Measurements from ENCODE around the gene NEGR1. TPM values are rescaled to one million over a fixed set of nuclear protein-coding genes. Genes with fewer than 3 reads are reported as not detected.

The NEGR1 gene
- total RNA-seq, 4 donors from 2014 or later, result 7.0 to 10.0 (median 8.1) TPM

GRCh38 chr1:71592646-71593274, 689.6 kb downstream of the NEGR1 start:
- intact Hi-C loops (cut with DNase I; ENCODE audit: low total_unique reads), result no loop called here
- H3K27me3 ChIP-seq, result no peaks in the 10 kb centered on the region
- H3K4me1 ChIP-seq, result peaks cover 0 to 7% (median 2%) of the 10 kb centered on the region in 4 donors
- H3K9me3 ChIP-seq, result no peaks in the 10 kb centered on the region
- H3K27ac ChIP-seq, result no peak overlapping the region
- in situ Hi-C loops (cut with MboI; ENCODE audit: low pct_ligation_motif_present in 1 of 4, low pct_unique_long_range_greater_than_20kb in 1 of 4, low sequenced_read_pairs in 3 of 4), result loop anchor here in 2 of 4 donors (25.0 kb wide), 1 partner anchor 445 kb away; no protein-coding TSS in a partner anchor
- TF ChIP-seq EP300 (IDR thresholded peaks at IDR 0.05; ENCODE audit: low read depth) (no peak), POLR2A (IDR thresholded peaks at IDR 0.05) (no peak), POLR2AphosphoS5 (IDR thresholded peaks at IDR 0.05) (no peak), CTCF (IDR thresholded peaks at IDR 0.05) (no peak)
- WGBS, 2 donors (ENCODE audit: low coverage in 1 of 2), result 69 to 70% methylated on average over 9 of the region's 9 CpGs
- no peak for DNase-seq
- H3K36me3 ChIP-seq, result no peaks in the 10 kb centered on the region
- no peak overlapping the region for H3K4me3 ChIP-seq

GRCh38 chr1:71589005-71589404, 693.3 kb downstream of the NEGR1 start:
- H3K27ac ChIP-seq, result no peak overlapping the region
- no peak overlapping the region for H3K4me3 ChIP-seq
- TF ChIP-seq EP300 (IDR thresholded peaks at IDR 0.05; ENCODE audit: low read depth) (no peak), POLR2A (IDR thresholded peaks at IDR 0.05) (no peak), CTCF (IDR thresholded peaks at IDR 0.05) (no peak), POLR2AphosphoS5 (IDR thresholded peaks at IDR 0.05) (no peak)
- in situ Hi-C loops (cut with MboI; ENCODE audit: low pct_ligation_motif_present in 1 of 4, low pct_unique_long_range_greater_than_20kb in 1 of 4, low sequenced_read_pairs in 3 of 4), result loop anchor here in 3 of 4 donors (10.0 to 25.0 kb wide), 2 partner anchors 446 to 448 kb away; no protein-coding TSS in a partner anchor
- no peaks in the 10 kb centered on the region for H3K9me3 ChIP-seq
- no peaks in the 10 kb centered on the region for H3K36me3 ChIP-seq
- peaks cover 0 to 9% (median 2%) of the 10 kb centered on the region in 4 donors for H3K4me1 ChIP-seq
- intact Hi-C loops (cut with DNase I; ENCODE audit: low total_unique reads), result no loop called here
- 54% methylated on average over 2 of the region's 2 CpGs; no CpG with 5 or more reads in 1 of the 2 donors for WGBS, 2 donors (ENCODE audit: low coverage in 1 of 2)
- DNase-seq, result no peak
- H3K27me3 ChIP-seq, result no peaks in the 10 kb centered on the region

- Histone ChIP-seq H3K4me3 (no peak overlapping the region), H3K4me1 (peaks cover 0 to 9% (median 2%) of the 10 kb centered on the region in 4 donors), H3K27ac (no peak overlapping the region), H3K36me3 (no peaks in the 10 kb centered on the region), H3K9me3 (no peaks in the 10 kb centered on the region), H3K27me3 (no peaks in the 10 kb centered on the region)
- WGBS, 2 donors (ENCODE audit: low coverage in 1 of 2), result 39 to 44% methylated on average over 3 of the region's 3 CpGs
- intact Hi-C loops (cut with DNase I; ENCODE audit: low total_unique reads), result no loop called here
- in situ Hi-C loops (cut with MboI; ENCODE audit: low pct_ligation_motif_present in 1 of 4, low pct_unique_long_range_greater_than_20kb in 1 of 4, low sequenced_read_pairs in 3 of 4), result loop anchor here in 3 of 4 donors (10.0 to 25.0 kb wide), 2 partner anchors 447 to 449 kb away; no protein-coding TSS in a partner anchor
- TF ChIP-seq CTCF (IDR thresholded peaks at IDR 0.05), result peak; percentile 34 to 46 (median 41)
- TF ChIP-seq POLR2A (IDR thresholded peaks at IDR 0.05), result no peak
- no peak for DNase-seq
Observed at GRCh38 chr1:71587961-71588360, 694.4 kb downstream of the NEGR1 start.

GRCh38 chr1:71586030-71586429, 696.3 kb downstream of the NEGR1 start:
- intact Hi-C loops (cut with DNase I; ENCODE audit: low total_unique reads), result no loop called here
- 48 to 60% methylated on average over 3 of the region's 3 CpGs for WGBS, 2 donors (ENCODE audit: low coverage in 1 of 2)
- H3K9me3 ChIP-seq, result no peaks in the 10 kb centered on the region
- TF ChIP-seq EP300 (IDR thresholded peaks at IDR 0.05; ENCODE audit: low read depth) (no peak), POLR2A (IDR thresholded peaks at IDR 0.05) (no peak), CTCF (IDR thresholded peaks at IDR 0.05) (no peak)
- no peak overlapping the region for H3K27ac ChIP-seq
- in situ Hi-C loops (cut with MboI; ENCODE audit: low pct_ligation_motif_present in 1 of 4, low pct_unique_long_range_greater_than_20kb in 1 of 4, low sequenced_read_pairs in 3 of 4), result loop anchor here in 3 of 4 donors (10.0 to 25.0 kb wide), 2 partner anchors 449 to 451 kb away; no protein-coding TSS in a partner anchor
- H3K4me3 ChIP-seq, result no peak overlapping the region
- DNase-seq, result no peak
- no peaks in the 10 kb centered on the region for H3K27me3 ChIP-seq
- H3K36me3 ChIP-seq, result no peaks in the 10 kb centered on the region
- peaks cover 0 to 9% (median 2%) of the 10 kb centered on the region in 4 donors for H3K4me1 ChIP-seq

Measured in transverse colon (tissue), 4 donors.